Stimulated activated CD8-positive, alpha-beta memory T cell treated with anti-CD3 and anti-CD28 coated beads, Interleukin-12 subunit alpha, Interleukin-12 subunit beta, amount 100 ng/mL, for 4 hours (primary cell): ENCODE measurements around the gene DPH6.

Experiments
- DNase-seq: peaks from one replicate; pipeline ENCODE4 v3.0.0-alpha.2; 2020; ENCODE audit warnings: low read depth

DPH6 gene

GRCh38 chr15:35540885-35541284 is 5.1 kb downstream of the DPH6 start:
- DNase-seq: no peak

GRCh38 chr15:35540021-35540420 is 5.9 kb downstream of the DPH6 start:
- no peak for DNase-seq

GRCh38 chr15:35535365-35535916 is 10.5 kb downstream of the DPH6 start:
- no peak for DNase-seq

- DNase-seq: no peak
These were observed 12.5 kb downstream of the DPH6 start for GRCh38 chr15:35533130-35534110.

GRCh38 chr15:35530698-35531097 is 15.3 kb downstream of the DPH6 start:
- DNase-seq: no peak

- DNase-seq: no peak
These were observed 16.2 kb downstream of the DPH6 start for GRCh38 chr15:35529784-35530183.

GRCh38 chr15:35522061-35522460 is 23.9 kb downstream of the DPH6 start:
- DNase-seq: no peak

GRCh38 chr15:35519541-35520149 is 26.3 kb downstream of the DPH6 start:
- DNase-seq: no peak

GRCh38 chr15:35519052-35519451 is 26.9 kb downstream of the DPH6 start:
- DNase-seq: no peak

GRCh38 chr15:35514759-35515158 is 31.2 kb downstream of the DPH6 start:
- DNase-seq: no peak

GRCh38 chr15:35507932-35508638 is 37.9 kb downstream of the DPH6 start:
- no peak for DNase-seq

GRCh38 chr15:35506272-35506870 is 39.6 kb downstream of the DPH6 start:
- DNase-seq: no peak

- no peak for DNase-seq
These were observed 40.2 kb downstream of the DPH6 start for GRCh38 chr15:35505809-35506208.

GRCh38 chr15:35505141-35505540 is 40.8 kb downstream of the DPH6 start:
- DNase-seq: no peak

GRCh38 chr15:35499723-35500122 is 46.2 kb downstream of the DPH6 start:
- DNase-seq: no peak

GRCh38 chr15:35496585-35496984 is 49.4 kb downstream of the DPH6 start:
- DNase-seq: no peak

GRCh38 chr15:35495080-35495479 is 50.9 kb downstream of the DPH6 start:
- no peak for DNase-seq

GRCh38 chr15:35491999-35492398 is 54.0 kb downstream of the DPH6 start:
- DNase-seq: no peak

- no peak for DNase-seq
These were observed 54.8 kb downstream of the DPH6 start for GRCh38 chr15:35491173-35491572.

- no peak for DNase-seq
These were observed 55.5 kb downstream of the DPH6 start for GRCh38 chr15:35490511-35490910.

- no peak for DNase-seq
These were observed 58.5 kb downstream of the DPH6 start for GRCh38 chr15:35487417-35487816.

GRCh38 chr15:35486296-35486695 is 59.7 kb downstream of the DPH6 start:
- DNase-seq: no peak
